Measurements from ENCODE around the gene LCN6.
"Not testable (repeated sequence)": the region's sequence is repeated elsewhere in the genome, so short reads cannot be mapped to it uniquely, and the experiment has no call there.

LCN6 gene

DNA sequence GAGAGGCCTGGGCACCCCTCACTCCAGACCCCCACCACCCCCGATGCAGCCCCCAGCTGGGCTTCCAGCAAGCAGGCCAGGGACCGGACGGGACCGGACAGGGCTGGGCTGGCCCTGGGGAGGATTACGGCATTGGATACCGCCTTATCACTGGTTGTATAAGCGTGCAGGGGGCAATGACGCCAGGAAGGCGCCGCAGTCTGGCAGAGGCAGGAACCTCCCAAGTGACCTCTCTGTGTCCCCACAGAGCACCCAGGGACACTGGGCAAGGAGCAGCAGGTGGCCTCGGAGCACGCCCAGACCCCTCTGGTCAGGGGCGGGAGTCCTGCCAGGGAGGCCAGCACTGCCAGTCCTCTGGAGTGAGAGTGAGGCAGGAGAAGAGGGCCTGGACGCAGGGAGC is 16.7 kb upstream of the LCN6 start:
- Histone ChIP-seq H3K4me3 (no peak overlapping the region), H3K27ac (no peak overlapping the region)
- TF ChIP-seq CTCF (IDR thresholded peaks at IDR 0.05) = no peak
- no peak for DNase-seq (ENCODE audit: low spot score)

DNA sequence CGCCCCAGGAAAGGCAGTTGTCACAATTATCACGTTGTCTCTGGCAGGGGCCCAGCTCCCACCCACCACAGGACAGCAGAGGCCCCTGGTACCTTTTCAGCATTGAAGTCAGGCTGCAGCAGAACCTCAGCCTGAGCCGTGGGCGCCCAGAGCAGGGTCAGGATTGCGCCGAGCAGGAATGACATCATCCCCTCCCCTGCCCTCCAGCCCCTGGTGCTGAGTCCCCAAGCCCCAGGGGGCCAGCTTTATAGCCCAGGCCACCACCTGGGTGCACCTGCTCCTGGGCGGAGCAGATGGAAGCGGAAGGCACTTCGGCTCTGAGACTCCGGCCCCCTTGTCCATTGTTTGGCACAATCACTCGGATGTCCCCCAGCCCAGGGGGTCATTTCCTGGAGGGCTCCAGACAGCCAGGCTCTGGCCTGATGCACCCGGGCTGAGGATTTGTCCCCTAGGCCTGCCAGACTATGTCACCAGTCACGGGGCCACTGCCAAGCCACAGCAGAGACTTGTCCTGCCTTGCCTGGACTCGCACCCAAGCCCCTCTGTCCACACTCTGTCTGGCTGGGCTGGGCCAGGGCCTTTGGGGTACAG is 16.1 kb upstream of the LCN6 start, which contains the start of gene LCN15:
TSS of gene LCN15 (minus strand) at position 218 of the 591 bp plus-strand sequence. CDS start at position 188, 30 bp downstream.
- DNase-seq (ENCODE audit: low spot score) = no peak
- no peak for TF ChIP-seq CTCF (IDR thresholded peaks at IDR 0.05)

GRCh38 chr9:136763649-136764035 is 15.3 kb upstream of the LCN6 start:
- DNase-seq (ENCODE audit: low spot score) = no peak
- Histone ChIP-seq H3K27ac (no peak overlapping the region), H3K4me3 (no peak overlapping the region)
- no peak for TF ChIP-seq CTCF (IDR thresholded peaks at IDR 0.05)

More for the DNA sequence above, 16.1 kb upstream of the LCN6 start, which contains the start of gene LCN15:
- Histone ChIP-seq H3K27ac (no peak within 1 kb of the TSS), H3K4me3 (no peak within 1 kb of the TSS)

GRCh38 chr9:136762915-136763648 is 14.8 kb upstream of the LCN6 start:
- Histone ChIP-seq H3K27ac (no peak overlapping the region), H3K4me3 (no peak overlapping the region)
- no peak for TF ChIP-seq CTCF (IDR thresholded peaks at IDR 0.05)
- no peak for DNase-seq (ENCODE audit: low spot score)

DNA sequence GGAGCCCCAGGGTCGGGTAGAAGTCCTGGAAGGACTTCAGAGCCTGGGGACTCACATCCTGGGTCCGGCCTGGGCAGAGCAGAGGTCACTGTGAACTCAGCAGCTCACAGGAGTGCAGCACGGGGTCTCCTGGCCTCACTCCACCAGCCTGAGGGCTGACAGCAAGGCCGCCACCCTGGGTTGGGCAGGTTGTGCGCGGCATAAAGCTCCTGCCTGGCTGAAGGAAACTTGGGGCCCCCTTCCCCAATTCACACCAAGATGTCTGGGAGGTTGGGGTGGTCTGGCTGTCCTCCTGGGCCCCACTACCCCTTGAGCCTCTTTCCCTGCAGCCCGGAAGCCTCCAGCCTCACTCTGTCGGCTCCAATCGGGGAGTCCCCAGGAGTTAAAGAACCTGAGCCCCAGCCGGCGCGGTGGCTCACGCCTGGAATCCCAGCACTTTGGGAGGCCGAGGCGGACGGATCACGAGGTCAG is 13.9 kb upstream of the LCN6 start:
- no peak for TF ChIP-seq CTCF (IDR thresholded peaks at IDR 0.05)

GRCh38 chr9:136761545-136761981 is 13.2 kb upstream of the LCN6 start:
- H3K27ac ChIP-seq = no peak overlapping the region
- DNase-seq (ENCODE audit: low spot score) = no peak
- TF ChIP-seq CTCF (IDR thresholded peaks at IDR 0.05) = no peak

More for the DNA sequence above, 13.9 kb upstream of the LCN6 start:
- no peak overlapping the region for H3K4me3 ChIP-seq
- H3K27ac ChIP-seq = no peak overlapping the region
- DNase-seq (ENCODE audit: low spot score) = no peak

DNA sequence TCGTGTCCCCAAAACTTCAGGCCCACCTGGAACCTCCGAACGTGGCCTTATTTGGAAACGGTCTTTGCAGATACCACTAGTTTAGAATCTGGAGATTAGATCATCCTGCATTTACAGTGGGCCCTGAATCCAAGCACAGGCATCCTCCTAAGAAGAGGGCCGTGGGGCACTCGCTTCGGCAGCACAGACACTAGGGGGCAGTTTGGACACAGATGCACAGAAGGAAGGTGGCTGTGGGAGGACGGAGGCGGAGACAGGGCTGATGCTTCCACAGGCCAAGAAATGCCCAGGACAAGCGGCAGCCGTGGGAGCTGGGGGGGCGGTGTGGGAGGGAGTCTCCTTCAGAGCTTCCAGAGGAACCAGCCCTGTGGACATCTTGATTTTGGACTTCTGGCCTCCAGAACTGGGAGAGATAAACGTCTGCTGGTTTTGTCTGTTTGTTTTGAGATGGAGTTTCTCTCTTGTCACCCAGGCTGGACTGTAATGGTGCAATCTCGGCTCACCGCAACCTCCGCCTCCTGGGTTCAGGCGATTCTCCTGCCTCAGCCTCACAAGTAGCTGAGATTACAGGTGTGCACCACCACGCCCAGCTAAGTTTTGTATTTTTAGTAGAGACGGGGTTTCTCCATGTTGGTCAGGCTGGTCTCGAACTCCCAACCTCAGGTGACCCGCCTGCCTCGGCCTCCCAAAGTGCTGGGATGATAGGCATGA is 12.7 kb upstream of the LCN6 start:
- not testable (repeated sequence) for H3K4me3 ChIP-seq; DNase-seq (ENCODE audit: low spot score); H3K27ac ChIP-seq

More at GRCh38 chr9:136761545-136761981, 13.2 kb upstream of the LCN6 start:
- no peak overlapping the region for H3K4me3 ChIP-seq

Measured in coronary artery (tissue), 2 donors.